Activated CD8-positive, alpha-beta memory T cell treated with anti-CD3 and anti-CD28 coated beads, Interleukin-2, amount 50 U/mL, for 48 hours (primary cell): ENCODE data around the gene DNMBP.
"Not testable (repeated sequence)": the region's sequence is repeated elsewhere in the genome, so short reads cannot be mapped to it uniquely, and the experiment has no call there.

Experiments used
- DNase-seq: peaks from one replicate; pipeline ENCODE4 v3.0.0-alpha.2; 2020

DNMBP gene

DNA sequence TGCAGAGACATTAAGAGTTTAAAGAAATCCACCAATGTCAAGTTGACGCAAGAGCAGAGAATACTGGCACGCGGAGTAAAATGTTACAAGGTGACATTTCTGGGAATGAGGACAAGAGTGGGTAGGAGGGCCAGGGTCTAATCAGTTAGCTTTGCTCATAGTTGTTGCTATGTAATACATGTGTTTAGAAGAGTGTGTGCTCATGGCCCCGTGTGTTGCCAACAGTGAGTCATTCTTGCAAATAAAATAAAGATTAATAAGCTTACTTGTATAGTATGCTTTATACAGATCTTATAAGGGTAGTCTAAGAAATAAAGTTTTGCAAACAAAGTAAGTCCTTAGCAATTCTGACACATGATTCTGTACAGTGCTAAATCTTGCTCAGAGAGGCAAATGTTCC is 64.5 kb downstream of the DNMBP start:
- no peak for DNase-seq

- no peak for DNase-seq
These were observed 64.9 kb downstream of the DNMBP start for GRCh38 chr10:99944860-99945259.

DNA sequence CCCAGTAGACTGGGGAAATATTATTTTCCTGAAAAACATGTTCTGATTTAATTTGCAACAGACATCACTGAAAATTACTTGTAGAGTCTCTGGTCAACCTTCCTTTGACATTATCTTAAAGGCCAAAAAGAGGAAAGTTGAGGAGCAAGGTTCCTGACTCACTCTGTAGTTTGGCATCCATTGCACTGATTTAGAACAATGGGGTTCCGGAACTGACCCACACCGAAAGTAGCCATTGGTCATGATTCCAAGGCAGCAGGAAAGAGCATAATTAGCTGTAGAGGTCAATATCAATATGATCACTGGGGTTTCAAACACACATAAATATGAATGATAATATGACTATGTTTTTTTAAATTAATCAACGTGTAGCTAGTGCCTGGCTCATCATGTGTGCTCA is 65.8 kb downstream of the DNMBP start:
- no peak for DNase-seq

GRCh38 chr10:99941942-99942820 is 67.6 kb downstream of the DNMBP start:
- DNase-seq = no peak

- DNase-seq = no peak
These were observed 71.2 kb downstream of the DNMBP start for GRCh38 chr10:99938563-99938962.

- DNase-seq = no peak
These were observed 72.1 kb downstream of the DNMBP start for GRCh38 chr10:99937630-99938029.

GRCh38 chr10:99932203-99932957 is 77.4 kb downstream of the DNMBP start:
- not testable (repeated sequence) for DNase-seq

DNA sequence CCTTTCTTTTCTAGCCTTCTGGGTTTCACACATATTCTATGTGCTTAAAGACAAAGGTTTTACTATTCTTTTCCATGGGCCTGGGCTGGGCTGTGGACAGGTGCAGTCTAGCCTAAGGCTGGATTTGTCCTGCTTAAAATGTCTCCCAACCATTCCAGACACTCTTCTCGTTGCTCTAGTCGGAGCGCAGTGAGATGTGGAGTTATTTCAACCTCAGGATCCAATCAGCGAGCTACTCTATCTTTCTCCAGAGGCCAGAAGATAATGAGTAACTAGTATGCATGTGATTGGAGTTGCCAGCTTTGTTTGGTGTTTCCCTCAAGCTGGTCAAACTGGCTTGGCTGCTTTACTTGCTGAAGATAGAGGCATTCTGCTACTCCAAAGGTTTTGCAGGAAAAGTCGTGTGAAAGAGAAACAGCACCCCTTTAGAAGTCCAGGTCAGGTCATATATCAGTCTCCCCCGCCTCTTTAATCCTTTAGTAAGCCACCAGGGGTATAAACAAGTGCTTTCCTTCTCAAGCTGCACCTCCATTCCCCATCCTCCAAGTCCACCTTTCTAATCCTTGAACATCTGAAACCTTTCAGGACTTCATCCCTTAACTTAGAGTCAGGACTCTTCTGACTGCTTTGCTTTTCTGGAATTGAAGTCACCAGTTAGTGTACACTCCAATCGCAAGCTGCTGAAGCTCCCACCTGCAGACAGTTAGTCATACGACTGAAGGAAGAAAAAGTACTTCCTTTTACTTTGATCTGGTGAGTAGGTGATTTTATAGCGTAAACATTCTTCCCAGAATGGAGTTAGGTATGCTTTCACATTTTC is 78.8 kb downstream of the DNMBP start:
- DNase-seq = no peak

GRCh38 chr10:99929360-99929759 is 80.4 kb downstream of the DNMBP start:
- DNase-seq = no peak

GRCh38 chr10:99927721-99928280 is 81.9 kb downstream of the DNMBP start:
- DNase-seq = no peak

DNA sequence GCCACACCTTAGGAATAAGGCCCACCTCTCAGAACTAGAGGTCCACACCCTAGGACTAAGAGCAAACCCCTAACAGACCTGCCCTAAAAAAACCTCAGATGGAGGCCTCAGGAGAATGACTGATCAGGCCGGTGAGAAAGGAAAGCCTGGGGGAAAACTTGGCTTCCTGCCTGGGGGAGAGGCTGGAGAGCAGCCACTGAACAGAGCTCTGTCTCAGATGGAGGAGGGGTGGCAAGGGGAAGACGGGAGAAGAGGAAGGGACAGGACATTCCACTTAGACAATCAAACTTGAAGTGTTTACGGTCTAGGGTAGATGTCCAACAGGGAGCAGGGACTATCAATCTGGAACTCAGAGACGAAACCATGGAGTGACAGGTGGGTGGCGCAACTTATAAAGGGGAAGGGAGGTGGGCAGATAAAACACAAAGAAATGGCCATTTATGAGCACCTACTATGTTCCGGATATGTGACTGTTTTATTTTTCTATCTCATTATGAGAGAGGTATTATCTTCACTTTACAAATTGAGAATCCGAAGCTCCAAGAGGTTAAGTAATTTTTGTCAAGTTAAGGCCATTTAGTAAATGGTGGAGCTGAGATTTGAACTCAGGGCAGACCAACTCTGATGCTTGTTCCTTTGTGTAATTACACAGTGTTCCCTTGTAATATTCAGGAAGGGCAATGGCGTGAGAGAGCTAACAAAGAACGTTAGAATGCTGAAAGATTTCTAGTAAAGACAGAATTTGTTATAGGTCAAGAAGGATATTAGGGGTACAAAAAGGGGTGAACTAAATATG is 82.6 kb downstream of the DNMBP start:
- no peak for DNase-seq

GRCh38 chr10:99924451-99925255 is 85.1 kb downstream of the DNMBP start:
- DNase-seq = no peak

DNA sequence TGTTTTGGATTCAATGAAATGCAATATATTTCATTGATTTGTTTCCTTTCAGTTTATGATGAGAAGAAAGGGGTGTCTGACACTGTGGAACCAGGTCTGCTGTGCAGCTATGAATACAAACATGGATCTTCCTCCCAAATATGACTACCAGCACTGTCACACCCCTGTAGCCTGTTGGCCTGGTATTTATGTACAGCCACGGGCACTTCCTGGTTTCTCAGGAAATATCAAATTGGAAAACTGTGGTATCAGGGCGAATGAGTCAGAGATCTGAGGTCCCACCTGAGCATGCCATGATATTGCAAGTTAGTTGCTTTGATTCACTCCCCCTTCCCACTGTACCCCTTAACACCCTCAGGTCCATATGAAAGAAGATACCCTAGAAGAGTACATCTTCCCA is 87.8 kb downstream of the DNMBP start:
- DNase-seq = no peak

- no peak for DNase-seq
These were observed 88.8 kb downstream of the DNMBP start for GRCh38 chr10:99920901-99921300.

DNA sequence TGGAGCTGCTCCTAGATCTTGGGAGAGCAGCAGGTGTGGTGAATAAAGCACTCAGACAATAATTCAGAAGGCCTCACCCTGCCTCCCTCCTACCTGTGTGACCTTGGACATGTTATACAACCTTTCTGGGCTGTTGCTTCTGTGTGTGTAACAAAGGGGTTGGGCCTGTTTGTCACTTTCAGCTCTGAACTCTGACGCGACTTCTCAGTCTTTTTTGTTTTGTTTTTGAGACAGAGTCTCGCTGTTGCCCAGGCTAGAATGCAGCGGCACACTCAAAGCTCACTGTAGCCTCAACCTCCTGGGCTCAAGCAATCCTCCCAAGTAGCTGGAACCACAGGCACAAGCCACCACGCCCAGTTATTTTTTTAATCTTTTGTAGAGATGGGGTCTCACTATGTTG is 89.3 kb downstream of the DNMBP start:
- peak; percentile 25 for DNase-seq

- peak; percentile 3 for DNase-seq
These were observed 91.6 kb downstream of the DNMBP start for GRCh38 chr10:99917963-99918825.

DNA sequence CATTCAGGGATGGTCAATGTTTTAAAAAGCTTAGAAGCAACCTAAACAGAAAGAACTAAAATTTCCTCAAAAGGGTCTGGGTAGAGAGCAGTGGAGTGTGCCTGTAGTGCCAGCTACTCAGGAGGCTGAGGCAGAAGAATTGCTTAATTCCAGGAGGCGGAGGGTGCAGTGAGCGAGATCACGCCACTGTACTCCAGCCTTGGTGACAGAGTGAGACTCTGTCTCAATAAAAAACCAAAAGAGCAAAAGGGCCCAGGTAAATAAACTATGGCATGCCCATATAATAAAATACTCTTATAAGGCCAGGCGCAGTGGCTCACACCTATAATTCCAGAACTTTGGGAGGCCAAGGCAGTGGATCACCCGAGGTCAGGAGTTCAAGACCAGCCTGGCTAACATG is 93.0 kb downstream of the DNMBP start:
- no peak for DNase-seq

DNA sequence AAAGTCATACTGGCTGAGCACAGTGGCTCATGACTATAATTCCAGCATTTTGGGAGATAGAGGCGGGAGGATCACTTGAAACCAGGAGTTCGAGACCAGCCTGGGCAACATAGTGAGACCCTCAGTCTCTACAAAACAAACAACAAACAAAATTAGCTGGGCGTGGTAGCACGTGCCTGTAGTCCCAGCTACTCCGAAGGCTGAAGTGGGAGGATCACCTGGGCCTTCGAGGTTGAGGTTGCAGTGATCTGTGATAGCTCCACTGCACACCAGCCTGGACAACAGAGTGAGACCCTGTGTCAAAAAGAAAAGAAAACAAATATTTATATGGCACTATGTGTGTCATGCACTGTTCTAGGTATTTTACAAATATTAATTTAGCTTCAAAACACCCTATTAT is 94.3 kb downstream of the DNMBP start:
- no peak for DNase-seq

- DNase-seq = no peak
These were observed 95.5 kb downstream of the DNMBP start for GRCh38 chr10:99914236-99914635.

DNA sequence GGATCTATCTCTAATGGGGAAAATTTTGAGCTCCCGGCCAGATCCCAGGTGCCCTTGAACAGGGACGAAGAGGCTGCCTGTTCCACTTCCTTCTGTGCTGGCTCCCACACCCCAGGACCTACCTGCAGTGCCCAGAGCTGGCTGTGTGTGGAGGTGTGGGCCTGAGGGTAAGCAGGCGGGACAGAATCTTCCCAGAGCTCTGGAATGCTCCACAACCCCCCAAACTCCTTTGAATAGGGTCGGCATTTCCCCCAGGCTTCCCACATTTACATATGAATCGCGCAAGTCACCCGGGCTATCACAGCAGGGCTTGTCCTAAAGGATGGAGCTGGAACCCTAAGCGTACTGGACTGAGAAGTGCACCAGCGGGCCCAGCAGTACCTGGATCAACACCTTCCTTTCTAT is 95.9 kb downstream of the DNMBP start:
- DNase-seq = no peak
